Umbilical cord (tissue), 2 donors: ENCODE data around the gene FLRT1. TPM values are rescaled to one million over a fixed set of nuclear protein-coding genes. Genes with fewer than 3 reads are reported as not detected.
A peak's percentile ranks its signal among the peaks of the same experiment; 100 is the strongest.

Source experiments
- DNase-seq: peaks from one replicate; pipeline ENCODE4 v3.0.0-alpha.2; 2015; ENCODE audit warnings: low spot score
- total RNA-seq: library from RNA; depleted of rRNA; stranded (reverse); fragments of >200 nt; gene quantifications from one replicate; pipeline ENCODE4 v1.2.3, GENCODE V29; 2014; ENCODE audit warnings: low replicate concordance; ENCODE audit not compliant: insufficient read depth

The FLRT1 gene, protein sequence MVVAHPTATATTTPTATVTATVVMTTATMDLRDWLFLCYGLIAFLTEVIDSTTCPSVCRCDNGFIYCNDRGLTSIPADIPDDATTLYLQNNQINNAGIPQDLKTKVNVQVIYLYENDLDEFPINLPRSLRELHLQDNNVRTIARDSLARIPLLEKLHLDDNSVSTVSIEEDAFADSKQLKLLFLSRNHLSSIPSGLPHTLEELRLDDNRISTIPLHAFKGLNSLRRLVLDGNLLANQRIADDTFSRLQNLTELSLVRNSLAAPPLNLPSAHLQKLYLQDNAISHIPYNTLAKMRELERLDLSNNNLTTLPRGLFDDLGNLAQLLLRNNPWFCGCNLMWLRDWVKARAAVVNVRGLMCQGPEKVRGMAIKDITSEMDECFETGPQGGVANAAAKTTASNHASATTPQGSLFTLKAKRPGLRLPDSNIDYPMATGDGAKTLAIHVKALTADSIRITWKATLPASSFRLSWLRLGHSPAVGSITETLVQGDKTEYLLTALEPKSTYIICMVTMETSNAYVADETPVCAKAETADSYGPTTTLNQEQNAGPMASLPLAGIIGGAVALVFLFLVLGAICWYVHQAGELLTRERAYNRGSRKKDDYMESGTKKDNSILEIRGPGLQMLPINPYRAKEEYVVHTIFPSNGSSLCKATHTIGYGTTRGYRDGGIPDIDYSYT
- 0.48 TPM for total RNA-seq

DNA sequence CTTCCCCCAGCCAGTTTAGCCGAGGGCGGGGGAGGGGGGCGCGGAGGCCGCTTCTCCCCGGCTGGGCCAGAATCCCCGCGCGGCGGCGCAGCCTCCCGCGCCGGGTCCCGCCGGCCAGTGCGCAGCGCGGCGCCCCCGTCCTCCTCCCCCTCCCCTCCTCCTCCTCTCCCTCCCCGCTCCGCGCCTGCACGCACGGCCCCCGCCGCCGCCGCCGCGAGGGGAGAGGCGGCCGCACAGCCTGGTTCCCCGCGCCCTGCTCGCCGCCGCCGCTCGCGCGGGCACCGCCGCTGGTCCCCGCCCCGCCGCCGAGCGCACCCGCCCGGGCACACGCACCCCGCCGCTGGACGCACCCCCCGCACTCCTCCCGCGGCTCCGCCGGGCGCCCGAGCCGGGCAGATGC is at the start of gene FLRT1:
TSS of gene FLRT1 (plus strand) at position 356 of the 400 bp plus-strand sequence. CDS start 80,337 bp downstream, outside the sequence.
- no peak for DNase-seq

DNA sequence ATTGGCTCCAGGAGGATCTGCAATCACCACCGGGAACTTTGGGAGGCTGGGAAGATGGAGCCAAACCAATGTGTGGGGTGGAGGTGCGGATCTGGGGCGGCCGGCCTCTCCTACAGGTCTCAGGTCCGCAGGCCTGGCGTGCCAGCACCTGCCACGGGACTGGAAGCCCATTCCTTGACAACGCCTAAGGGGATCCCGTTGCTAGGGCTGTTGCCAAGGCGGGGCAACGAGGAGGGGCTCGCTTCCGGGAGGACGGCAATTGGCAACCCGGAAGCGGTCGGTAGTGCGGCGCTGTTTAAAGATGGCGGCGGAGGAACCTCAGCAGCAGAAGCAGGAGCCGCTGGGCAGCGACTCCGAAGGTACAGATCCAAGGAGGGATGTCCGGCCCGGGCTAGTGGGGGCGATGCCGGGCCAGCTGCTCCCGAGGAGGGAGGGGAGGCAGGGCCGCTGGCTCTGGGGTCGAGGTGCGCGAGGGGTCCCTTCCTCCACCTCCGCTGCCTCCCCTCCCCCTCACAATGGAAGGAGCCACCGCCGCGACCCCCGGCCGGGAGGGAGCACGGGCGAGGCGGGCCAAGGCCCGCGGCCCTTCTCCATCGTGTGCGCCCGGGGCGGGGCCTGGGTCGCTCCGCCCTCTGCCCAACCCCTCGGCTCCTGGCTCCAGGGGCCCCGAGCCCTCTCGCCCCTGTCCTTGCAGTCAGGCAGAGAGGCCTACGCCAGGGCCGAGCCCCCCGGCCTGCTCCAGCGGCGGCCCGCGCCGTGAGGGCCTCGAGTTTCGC is 49.4 kb upstream of the FLRT1 start, which contains the start of gene OTUB1:
TSS of gene OTUB1 (plus strand) at position 283 of the 776 bp plus-strand sequence. CDS start at position 302, 19 bp downstream.
- DNase-seq = peak; percentile 97

DNA sequence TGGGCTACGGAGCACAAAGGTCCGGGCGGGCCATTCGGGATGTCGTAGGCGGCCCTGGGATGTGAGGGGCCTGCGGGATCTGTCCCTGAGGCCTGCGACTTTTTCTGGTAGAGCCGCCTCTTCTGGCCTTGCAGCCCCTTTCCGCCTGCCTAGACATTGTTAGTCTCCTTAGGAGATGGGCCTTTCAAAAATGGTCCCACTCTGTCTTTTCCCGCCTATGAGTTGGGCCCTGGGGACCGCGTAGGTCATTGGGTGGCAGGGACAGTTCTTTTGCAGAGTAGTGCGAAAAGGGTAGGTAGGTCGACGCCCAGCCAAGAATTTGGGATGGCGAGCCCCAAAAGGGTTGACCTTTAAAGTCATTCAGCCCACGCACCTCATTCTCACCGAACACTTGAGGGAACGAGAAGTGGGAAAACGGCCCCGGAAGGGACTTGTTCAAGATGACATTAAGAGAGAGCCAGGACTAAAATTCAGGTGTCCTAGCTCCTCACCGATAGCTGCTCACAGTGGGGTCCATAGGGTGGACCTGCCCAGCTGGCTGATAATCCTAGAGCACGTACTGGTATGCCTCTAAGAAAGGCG is 48.7 kb upstream of the FLRT1 start:
- no peak for DNase-seq

DNA sequence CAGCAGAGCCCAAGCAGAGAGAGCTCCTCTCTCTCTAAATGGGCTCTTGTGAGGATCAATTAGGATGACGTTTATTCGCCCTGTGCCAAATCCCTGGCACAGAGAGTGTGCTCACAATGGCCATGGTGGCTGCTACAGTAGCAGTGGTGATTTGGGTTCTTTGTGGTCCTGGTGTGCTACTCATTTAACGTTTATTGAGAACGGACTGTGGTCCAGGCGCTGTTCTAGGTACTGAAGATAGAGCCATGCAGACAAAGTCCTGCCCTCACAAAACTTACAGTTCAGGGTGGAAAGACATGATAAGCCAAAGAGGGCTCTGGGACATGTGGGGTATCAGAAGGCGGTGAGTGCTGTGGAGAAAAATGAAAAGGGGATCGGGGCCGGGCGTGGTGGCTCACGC is 44.2 kb upstream of the FLRT1 start:
- no peak for DNase-seq

DNA sequence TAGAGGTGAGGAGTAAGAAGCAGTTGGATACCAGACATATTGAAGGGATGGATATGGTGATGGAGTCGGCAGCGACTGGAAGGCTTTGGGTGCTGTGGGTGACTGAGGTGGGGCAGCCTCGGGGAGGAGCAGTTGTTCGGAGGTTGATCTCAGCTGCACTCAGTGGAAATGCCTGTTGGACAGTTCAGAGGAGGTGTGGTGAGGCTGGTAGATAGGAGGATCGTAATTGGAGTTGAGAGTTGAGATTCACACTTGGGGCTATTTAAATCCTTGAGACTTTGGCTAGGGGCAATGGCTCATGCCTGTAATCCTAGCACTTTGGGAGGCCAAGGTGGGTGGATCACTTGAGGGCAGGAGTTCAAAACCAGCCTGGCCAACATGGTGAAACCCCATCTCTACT is 42.6 kb upstream of the FLRT1 start:
- no peak for DNase-seq

DNA sequence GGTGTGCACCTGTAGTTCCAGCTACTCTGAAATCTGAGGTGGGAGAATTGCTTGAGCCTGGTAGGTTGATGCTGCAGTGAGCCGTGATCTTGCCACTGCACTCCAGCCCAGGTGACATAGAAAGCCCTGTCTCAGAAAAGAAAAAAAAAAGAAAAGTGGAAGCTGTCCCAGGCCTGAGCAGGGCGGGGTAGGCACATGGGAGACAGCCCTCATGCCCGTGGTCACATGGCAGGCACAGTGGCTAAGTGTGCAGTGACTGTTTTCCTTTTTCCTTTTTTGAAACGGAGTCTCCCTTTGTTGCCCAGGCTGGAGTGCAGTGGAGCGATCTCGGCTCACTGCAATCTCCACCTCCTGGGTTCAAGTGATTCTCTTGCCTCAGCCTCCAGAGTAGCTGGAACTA is 41.7 kb upstream of the FLRT1 start:
- no peak for DNase-seq

DNA sequence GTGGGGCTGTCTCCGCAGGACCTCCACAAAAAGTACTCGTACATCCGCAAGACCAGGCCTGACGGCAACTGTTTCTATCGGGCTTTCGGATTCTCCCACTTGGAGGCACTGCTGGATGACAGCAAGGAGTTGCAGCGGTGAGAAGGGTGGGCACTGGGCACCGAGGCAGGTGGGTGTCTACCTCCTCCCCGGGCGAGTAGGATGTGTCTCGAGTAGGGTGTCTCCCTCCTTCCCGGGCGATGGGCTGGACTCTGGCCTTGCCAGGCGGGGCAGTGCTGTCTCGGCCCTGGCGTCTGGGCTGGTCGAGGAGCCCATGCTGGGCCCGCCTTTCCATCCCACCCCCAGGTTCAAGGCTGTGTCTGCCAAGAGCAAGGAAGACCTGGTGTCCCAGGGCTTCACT is 39.2 kb upstream of the FLRT1 start:
- DNase-seq = no peak

DNA sequence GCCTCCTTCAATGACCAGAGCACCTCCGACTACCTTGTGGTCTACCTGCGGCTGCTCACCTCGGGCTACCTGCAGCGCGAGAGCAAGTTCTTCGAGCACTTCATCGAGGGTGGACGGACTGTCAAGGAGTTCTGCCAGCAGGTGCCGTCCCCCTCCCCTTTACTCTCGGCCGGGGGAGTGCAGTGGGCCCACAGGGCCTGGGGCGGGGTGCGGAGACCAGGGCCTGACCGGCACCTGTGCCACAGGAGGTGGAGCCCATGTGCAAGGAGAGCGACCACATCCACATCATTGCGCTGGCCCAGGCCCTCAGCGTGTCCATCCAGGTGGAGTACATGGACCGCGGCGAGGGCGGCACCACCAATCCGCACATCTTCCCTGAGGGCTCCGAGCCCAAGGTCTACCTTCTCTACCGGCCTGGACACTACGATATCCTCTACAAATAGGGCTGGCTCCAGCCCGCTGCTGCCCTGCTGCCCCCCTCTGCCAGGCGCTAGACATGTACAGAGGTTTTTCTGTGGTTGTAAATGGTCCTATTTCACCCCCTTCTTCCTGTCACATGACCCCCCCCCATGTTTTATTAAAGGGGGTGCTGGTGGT is 38.5 kb upstream of the FLRT1 start:
- DNase-seq = no peak

DNA sequence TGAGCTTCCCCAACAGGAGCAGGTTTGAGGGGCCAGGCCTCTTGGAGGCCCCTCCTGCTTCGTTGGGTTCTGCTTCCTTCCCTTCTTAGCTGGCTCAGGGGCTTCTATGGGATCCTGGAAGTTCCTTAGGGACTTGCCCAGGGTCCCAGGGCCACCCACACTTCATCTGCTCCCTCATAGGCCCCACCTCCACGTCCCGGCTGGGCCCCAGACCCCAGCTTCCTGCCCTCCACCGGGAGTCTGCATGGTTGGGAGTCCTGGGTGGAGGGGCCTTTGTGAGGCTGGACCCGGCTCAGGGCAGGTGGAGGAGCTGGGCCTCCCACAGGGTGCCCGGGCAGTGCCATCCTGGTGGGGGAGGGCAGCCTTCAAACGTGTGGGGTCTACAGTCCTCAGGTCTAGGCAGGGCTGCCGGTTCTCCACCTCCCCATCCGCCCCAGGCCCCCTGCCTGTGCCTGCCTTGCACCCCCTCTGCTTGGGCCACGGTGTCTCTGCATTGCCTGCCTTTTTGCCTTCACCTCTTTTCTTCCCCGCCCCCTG is 37.9 kb upstream of the FLRT1 start:
- DNase-seq = no peak

DNA sequence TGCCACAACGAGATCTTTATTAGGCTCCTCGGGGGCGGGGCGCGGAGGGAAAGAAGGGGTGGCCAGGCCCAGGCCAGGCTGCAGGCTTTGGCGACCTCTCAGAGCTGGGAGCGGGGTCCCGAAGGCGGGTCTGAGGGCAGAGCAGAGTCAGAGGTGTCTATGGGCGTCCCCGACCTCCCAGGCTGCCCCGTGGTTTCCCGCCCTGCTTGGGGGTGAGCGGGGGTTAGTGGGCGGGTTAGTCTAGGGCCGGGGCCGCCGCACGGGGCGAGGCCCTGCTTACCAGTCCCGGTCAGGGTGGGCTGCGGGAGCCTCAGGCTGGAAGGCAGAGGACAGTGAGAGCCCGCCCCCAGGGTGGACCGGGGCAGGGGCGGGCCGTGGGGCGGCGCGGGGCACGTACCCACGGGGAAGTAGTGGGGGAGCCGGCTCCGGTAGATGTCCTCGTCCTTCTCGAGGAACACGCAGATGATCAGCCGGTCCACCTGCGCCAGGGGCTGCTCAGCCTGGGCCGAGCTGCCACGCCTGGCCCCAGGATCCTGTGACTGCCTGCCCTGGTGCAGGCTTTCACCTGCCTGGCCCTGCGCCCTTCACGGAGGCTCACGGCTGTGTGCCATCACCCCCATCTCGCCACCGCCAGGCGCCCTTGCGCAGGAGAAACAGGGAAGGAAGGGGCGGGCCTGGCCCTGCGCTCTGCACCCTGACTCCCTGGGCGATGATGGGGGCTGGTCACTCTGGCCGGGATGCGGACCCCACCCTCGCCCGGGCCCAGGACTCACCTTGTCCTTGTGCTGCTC is 37.0 kb upstream of the FLRT1 start:
- no peak for DNase-seq

DNA sequence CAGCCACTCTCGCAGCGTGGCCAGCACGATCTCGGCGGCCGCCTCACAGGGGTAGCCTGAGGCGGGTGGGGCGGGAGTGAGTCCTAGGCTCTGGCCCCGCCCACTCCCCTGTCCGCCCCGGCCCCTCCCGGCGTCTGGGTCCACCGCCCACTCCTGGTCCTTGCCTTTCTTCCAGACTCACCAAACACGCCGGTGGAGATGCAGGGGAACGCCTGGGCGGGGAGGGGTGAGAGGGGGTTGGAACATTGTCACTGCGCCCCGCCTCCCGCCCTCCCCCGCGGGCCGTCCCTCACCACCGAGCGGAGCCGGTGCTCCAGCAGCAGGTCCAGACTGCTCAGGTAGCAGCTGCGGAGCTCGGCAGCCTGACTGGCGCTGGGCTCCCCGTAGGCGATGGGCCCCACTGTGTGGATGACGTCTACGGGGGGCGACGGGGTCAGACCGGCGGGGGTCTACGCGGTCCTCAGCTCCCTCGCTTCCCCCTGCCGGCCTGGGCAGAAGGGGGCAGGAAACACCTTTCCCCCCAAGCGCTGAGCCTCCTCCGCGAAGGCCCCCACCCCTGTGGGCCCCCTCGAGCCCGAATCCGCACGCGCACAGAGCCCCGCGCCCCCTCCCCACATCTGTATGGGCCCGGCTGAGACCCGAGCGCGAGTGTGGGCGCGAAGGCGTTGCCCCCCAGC is 36.2 kb upstream of the FLRT1 start:
- DNase-seq = peak; percentile 85

DNA sequence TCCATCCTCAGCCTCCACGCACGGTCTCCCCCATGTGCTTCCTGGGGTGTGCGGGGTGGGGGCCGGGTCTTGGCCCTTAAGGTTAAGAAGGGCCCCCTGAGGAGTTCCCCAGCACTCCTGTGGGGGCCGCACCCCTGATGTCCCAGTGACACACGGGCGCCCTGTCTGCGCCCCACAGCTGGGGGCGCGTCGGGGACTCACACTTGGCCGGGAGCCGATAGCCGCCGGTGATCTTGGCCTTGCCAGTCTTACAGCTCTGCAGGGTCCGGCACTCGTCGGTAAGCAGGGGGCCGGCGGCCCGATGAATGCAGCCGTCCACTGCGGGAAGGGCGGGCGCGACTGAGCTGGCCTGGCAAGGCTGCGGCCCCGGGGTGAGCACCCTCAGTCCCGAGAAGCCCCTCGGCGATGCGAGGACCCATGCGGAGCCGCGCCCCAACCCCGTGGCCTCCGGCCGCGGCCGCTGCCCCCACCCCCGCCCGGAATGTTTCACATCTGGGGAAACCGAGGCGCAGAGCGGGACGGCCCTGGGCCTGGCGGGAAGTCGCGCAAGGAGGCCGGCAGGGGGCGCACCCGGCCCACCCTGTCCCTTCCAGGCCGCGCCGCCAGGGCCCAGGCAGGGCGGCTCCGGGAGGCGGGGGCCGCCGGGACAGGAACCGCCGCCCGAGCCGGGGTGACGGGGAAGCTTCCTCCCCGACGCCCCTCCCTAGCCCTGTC is 35.5 kb upstream of the FLRT1 start:
- peak; percentile 81 for DNase-seq

DNA sequence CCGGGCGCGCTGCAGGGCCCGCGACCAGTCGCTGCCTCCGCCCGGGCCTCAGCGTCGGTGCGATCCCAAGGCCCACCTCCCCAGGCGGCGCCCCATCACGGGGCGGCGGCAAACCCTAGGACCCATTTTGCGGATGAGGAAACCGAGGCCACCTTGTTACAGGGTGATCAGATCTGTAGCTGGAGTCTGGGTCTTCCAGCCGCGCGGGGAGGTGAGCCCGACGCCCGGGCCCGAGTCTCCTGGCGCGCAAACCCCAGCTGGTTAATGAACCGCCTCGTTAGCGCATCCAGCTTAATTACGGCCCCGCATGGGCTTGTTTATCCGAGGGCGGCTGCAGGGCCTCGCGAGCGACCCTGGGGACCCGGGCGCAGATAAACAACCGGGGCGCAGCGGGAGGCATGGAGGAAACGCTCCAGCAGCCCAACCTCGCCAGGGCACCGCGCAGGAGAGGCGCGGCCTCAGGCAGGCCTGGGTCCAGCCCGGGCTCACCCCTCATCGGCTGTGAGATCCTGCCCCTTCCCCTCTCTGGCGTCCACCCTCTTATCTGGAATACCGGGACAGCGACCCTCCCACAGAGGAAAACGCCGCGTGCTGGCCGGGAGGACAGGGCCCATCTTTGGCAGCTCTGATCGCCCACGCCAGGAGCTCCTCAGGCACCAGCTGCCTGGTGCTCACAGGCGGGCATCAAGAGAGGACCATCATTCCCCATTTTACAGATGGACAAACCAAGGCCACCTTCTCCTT is 34.8 kb upstream of the FLRT1 start:
- DNase-seq = no peak

DNA sequence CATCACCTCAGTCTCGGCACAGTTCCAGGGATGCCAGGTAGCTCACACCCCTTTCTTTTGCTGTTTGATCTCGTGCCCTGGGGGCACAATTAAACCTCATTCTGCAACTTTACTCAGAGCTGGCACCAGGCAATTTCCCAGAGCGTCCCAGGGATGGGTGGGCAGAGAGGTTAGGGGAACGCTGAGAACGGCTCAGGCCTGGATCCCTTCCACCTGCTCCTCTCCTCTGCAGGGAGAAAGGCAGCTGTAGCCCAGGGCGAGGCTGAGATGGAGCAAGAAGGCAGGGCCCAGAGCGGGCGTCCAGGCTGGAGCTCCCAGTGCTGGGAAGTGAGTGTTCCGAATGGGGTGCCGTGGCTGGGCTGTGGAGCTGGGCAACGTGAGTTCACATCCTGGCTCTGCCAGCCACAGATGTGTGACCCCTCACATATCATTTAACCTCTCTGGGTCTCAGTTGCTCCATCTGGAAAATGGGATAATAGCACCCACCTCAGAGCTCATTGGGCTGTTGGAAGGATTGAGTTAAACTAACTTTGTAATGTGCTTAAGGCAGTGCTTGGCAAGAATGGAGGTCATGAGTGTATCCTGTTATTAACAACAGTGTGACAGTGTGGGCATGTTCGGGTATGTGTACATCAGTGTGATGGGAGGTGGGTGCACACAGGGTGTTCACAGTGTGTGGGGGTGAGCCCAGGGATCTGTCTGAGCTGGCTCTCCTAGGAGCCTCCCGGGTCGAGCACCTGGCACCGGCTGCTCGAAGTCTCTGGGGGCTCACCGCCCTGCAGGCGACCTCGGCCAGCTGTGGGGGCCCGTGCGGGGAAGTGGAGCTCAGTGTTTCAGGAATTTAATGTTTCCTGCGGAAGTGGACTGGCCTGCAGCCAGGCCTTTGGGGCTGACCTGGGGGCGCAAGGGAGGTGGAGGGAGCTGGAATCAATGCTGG is 34.0 kb upstream of the FLRT1 start:
- DNase-seq = no peak

DNA sequence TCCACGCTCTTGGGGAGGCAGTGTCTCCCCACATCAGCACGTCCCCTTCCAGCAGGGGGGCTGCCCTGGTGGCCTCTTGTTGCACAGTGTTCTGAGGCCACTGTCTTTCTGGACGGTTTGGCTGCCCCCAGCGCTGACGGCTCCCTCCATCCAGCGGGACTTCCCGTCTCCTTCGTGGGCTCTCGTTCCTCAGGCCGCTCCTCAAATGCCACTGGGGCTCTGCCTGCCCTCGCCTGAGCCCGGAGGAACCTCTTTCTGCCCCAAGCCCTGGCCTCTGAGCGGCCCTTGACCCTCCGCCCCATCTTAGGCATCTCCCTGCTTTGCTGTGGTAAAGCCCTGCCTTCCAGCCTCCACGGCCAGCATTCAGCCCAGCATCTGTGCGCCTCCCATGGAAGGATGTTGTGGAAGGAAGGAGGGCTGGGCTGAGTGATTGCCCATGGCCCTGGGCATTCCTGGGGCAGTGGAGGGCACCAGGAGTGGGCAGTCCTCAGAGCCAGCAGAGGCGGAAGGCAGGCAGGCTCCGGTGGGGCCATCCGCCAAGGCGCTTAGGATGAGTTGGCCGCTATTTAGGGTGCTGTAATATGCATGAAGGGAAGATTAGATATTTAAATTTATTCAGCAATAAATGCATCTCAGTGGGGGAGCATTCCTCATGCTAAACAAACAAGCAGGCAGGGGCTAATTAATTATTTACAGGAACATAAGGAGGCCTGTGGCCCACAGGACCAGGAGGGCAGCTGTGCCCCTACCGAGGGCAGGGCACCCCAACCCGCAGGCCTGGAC is 31.7 kb upstream of the FLRT1 start:
- DNase-seq = no peak

DNA sequence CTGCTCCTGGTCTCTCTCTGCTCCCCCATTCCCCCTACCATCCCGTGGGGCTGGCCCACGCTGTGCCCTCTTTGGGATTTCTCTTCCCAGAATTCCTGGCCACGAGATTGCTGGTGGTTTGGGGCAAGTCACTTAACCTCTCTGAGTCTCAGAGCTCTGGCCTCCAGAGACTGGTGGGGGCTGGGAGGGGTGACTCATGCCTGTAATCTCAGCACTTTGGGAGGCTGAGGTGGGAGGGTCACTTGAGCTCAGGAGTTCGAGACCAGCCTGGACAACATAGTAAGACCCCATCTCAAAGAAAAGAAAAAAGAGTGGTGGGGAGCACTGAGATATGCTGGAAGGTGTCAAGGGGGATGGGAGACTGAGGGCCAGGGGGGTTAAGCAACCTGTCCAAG is 31.1 kb upstream of the FLRT1 start:
- DNase-seq = no peak
